EH (cell line): ENCODE results near the gene C10orf71.

Source experiments
- DNase-seq: peaks from one replicate; pipeline ENCODE4 v3.0.0-alpha.2; 2015; ENCODE audit warnings: low read depth

The C10orf71 gene

GRCh38 chr10:49361735-49362568, 63.0 kb downstream of the C10orf71 start:
- DNase-seq: no peak

GRCh38 chr10:49362596-49363260, 63.8 kb downstream of the C10orf71 start:
- no peak for DNase-seq

- DNase-seq: no peak
These were observed 64.5 kb downstream of the C10orf71 start for GRCh38 chr10:49363309-49364031.

GRCh38 chr10:49364051-49364450, 65.1 kb downstream of the C10orf71 start:
- no peak for DNase-seq

- no peak for DNase-seq
These were observed 65.8 kb downstream of the C10orf71 start for GRCh38 chr10:49364747-49365146.

- DNase-seq: no peak
These were observed 66.3 kb downstream of the C10orf71 start for GRCh38 chr10:49365275-49365674.

- DNase-seq: peak; percentile 7
These were observed 66.9 kb downstream of the C10orf71 start for GRCh38 chr10:49365675-49366415.

GRCh38 chr10:49366460-49366859, 67.5 kb downstream of the C10orf71 start:
- no peak for DNase-seq

- DNase-seq: peak; percentile 18
These were observed 68.6 kb downstream of the C10orf71 start for GRCh38 chr10:49367600-49367999.

GRCh38 chr10:49368256-49368655, 69.3 kb downstream of the C10orf71 start:
- DNase-seq: no peak

- peak; percentile 43 for DNase-seq
These were observed 70.5 kb downstream of the C10orf71 start for GRCh38 chr10:49369216-49370162.

GRCh38 chr10:49370326-49371100, 71.5 kb downstream of the C10orf71 start:
- no peak for DNase-seq

- DNase-seq: no peak
These were observed 73.0 kb downstream of the C10orf71 start for GRCh38 chr10:49371967-49372366.

GRCh38 chr10:49373361-49373760, 74.4 kb downstream of the C10orf71 start:
- DNase-seq: no peak

GRCh38 chr10:49374740-49375139, 75.8 kb downstream of the C10orf71 start:
- DNase-seq: no peak

- DNase-seq: no peak
These were observed 76.6 kb downstream of the C10orf71 start for GRCh38 chr10:49375611-49376010.
